ENCODE results near the gene SEC14L3. TPM values are rescaled to one million over a fixed set of nuclear protein-coding genes. Genes with fewer than 3 reads are reported as not detected.

The SEC14L3 gene
- total RNA-seq, 4 donors from 2014 or later = not detected

- H3K36me3 ChIP-seq = no peaks in the 10 kb centered on the region
- no peak overlapping the region for H3K4me3 ChIP-seq
- intact Hi-C loops (cut with DNase I) = no loop called here
- 87% methylated on average over 4 of the region's 4 CpGs for WGBS
- no peak for TF ChIP-seq POLR2AphosphoS5 (IDR thresholded peaks at IDR 0.05)
- TF ChIP-seq POLR2A (IDR thresholded peaks at IDR 0.05; ENCODE audit: low read depth) = no peak
- TF ChIP-seq EP300 (IDR thresholded peaks at IDR 0.05) = no peak
- TF ChIP-seq, protein P1, sequence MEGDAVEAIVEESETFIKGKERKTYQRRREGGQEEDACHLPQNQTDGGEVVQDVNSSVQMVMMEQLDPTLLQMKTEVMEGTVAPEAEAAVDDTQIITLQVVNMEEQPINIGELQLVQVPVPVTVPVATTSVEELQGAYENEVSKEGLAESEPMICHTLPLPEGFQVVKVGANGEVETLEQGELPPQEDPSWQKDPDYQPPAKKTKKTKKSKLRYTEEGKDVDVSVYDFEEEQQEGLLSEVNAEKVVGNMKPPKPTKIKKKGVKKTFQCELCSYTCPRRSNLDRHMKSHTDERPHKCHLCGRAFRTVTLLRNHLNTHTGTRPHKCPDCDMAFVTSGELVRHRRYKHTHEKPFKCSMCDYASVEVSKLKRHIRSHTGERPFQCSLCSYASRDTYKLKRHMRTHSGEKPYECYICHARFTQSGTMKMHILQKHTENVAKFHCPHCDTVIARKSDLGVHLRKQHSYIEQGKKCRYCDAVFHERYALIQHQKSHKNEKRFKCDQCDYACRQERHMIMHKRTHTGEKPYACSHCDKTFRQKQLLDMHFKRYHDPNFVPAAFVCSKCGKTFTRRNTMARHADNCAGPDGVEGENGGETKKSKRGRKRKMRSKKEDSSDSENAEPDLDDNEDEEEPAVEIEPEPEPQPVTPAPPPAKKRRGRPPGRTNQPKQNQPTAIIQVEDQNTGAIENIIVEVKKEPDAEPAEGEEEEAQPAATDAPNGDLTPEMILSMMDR (IDR thresholded peaks at IDR 0.05) = no peak
- DNase-seq (ENCODE audit: extremely low spot score) = no peak
- peaks cover 0 to 7% (median 4%) of the 10 kb centered on the region in 4 donors for H3K4me1 ChIP-seq
- H3K27ac ChIP-seq (replicated peaks in 1 of 4) = no peak overlapping the region
- H3K27me3 ChIP-seq = peaks cover 0 to 51% (median 15%) of the 10 kb centered on the region in 4 donors
- no peaks in the 10 kb centered on the region for H3K9me3 ChIP-seq
These were observed 35.9 kb upstream of the SEC14L3 start for GRCh38 chr22:30507670-30508069.

GRCh38 chr22:30506507-30506968 is 34.7 kb upstream of the SEC14L3 start:
- TF ChIP-seq POLR2A (IDR thresholded peaks at IDR 0.05; ENCODE audit: low read depth) (no peak), EP300 (IDR thresholded peaks at IDR 0.05) (no peak)
- TF ChIP-seq, protein P1 (IDR thresholded peaks at IDR 0.05) = no peak
- intact Hi-C loops (cut with DNase I) = no loop called here
- no peak for DNase-seq (ENCODE audit: extremely low spot score)
- WGBS = 89% methylated on average over 8 of the region's 8 CpGs
- Histone ChIP-seq H3K27ac (replicated peaks in 1 of 4) (no peak overlapping the region), H3K36me3 (no peaks in the 10 kb centered on the region), H3K4me1 (peaks cover 0 to 7% (median 4%) of the 10 kb centered on the region in 4 donors), H3K4me3 (no peak overlapping the region), H3K27me3 (peaks cover 0 to 61% (median 15%) of the 10 kb centered on the region in 4 donors), H3K9me3 (no peaks in the 10 kb centered on the region)

DNA sequence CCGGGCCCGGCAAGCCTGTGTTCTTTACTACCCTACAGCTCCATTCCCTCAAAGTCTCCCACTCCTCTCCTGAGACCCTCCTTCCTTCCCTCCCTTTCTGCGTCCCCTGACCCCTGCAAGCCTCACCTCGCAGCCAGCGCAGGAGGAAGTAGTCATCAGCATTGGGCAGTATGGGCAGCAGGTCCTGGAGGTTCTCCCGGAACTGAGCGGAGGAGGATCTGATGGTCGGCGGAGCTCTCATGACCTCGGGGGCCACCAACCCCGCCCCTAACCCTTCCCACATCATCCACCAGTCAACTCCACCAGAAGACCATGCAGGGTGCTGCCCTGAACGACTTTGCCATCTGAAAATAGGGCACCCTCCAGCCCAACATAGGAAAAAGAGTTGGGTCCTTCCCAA is 31.7 kb upstream of the SEC14L3 start:
- TF ChIP-seq POLR2AphosphoS5 (IDR thresholded peaks at IDR 0.05) = no peak
- no peak for TF ChIP-seq POLR2A (IDR thresholded peaks at IDR 0.05; ENCODE audit: low read depth)
- TF ChIP-seq, protein P1 (IDR thresholded peaks at IDR 0.05) = no peak
- no peak for TF ChIP-seq EP300 (IDR thresholded peaks at IDR 0.05)
- H3K4me1 ChIP-seq = peaks cover 0 to 7% (median 4%) of the 10 kb centered on the region in 4 donors
- H3K36me3 ChIP-seq = no peaks in the 10 kb centered on the region
- intact Hi-C loops (cut with DNase I) = no loop called here
- peaks cover 0 to 67% (median 15%) of the 10 kb centered on the region in 4 donors for H3K27me3 ChIP-seq
- H3K4me3 ChIP-seq = no peak overlapping the region
- DNase-seq (ENCODE audit: extremely low spot score) = no peak
- no peak overlapping the region for H3K27ac ChIP-seq (replicated peaks in 1 of 4)
- no peaks in the 10 kb centered on the region for H3K9me3 ChIP-seq
- WGBS = 78% methylated on average over 12 of the region's 12 CpGs

DNA sequence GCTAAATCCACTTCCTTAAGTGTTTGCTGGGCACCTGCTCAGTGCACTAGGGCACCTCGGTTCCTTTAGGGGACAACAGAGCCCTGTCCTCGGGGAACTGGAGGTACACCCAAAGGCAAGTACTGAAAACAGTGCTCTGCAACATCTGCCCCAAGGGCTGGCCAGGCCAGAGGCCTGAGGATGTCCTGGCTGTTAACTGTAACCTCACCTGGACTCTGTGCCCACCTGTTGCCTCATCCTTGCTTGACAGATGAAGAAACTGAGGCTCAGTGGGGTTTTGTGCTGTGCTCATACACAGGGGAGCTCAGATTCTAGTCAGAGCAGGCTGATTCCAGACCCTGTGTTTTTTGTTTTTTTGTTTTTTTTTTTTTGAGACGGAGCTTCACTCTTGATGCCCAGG is 31.1 kb upstream of the SEC14L3 start:
- TF ChIP-seq POLR2A (IDR thresholded peaks at IDR 0.05; ENCODE audit: low read depth) (no peak), POLR2AphosphoS5 (IDR thresholded peaks at IDR 0.05) (no peak), EP300 (IDR thresholded peaks at IDR 0.05) (no peak)
- TF ChIP-seq, protein P1 (IDR thresholded peaks at IDR 0.05) = no peak
- H3K27me3 ChIP-seq = peaks cover 0 to 65% (median 15%) of the 10 kb centered on the region in 4 donors
- intact Hi-C loops (cut with DNase I) = no loop called here
- WGBS = 70% methylated on average over 3 of the region's 3 CpGs
- DNase-seq (ENCODE audit: extremely low spot score) = no peak
- peaks cover 0 to 7% (median 4%) of the 10 kb centered on the region in 4 donors for H3K4me1 ChIP-seq
- no peak overlapping the region for H3K27ac ChIP-seq (replicated peaks in 1 of 4)
- H3K36me3 ChIP-seq = no peaks in the 10 kb centered on the region
- no peak overlapping the region for H3K4me3 ChIP-seq
- H3K9me3 ChIP-seq = no peaks in the 10 kb centered on the region

GRCh38 chr22:30502153-30502552 is 30.3 kb upstream of the SEC14L3 start:
- Histone ChIP-seq H3K4me1 (peaks cover 0 to 7% (median 4%) of the 10 kb centered on the region in 4 donors), H3K27me3 (peaks cover 0 to 59% (median 15%) of the 10 kb centered on the region in 4 donors), H3K9me3 (no peaks in the 10 kb centered on the region), H3K4me3 (no peak overlapping the region), H3K36me3 (no peaks in the 10 kb centered on the region), H3K27ac (replicated peaks in 1 of 4) (no peak overlapping the region)
- no peak for DNase-seq (ENCODE audit: extremely low spot score)
- intact Hi-C loops (cut with DNase I) = no loop called here
- TF ChIP-seq, protein P1 (IDR thresholded peaks at IDR 0.05) = no peak
- TF ChIP-seq POLR2A (IDR thresholded peaks at IDR 0.05; ENCODE audit: low read depth) = no peak
- no peak for TF ChIP-seq POLR2AphosphoS5 (IDR thresholded peaks at IDR 0.05)
- no peak for TF ChIP-seq EP300 (IDR thresholded peaks at IDR 0.05)
- WGBS = 93% methylated on average over 4 of the region's 4 CpGs
